Stimulated activated CD4-positive, alpha-beta T cell treated with anti-CD3 and anti-CD28 coated beads, TNF-alpha, amount 100 ng/mL, for 48 hours (primary cell): ENCODE data around the gene UNKL.
A peak's percentile ranks its signal among the peaks of the same experiment; 100 is the strongest.

Experiments
- DNase-seq, 3 donors: peaks; one replicate each; pipeline ENCODE4 v3.0.0-alpha.2; 2020; ENCODE audit warnings: low read depth in 3 of 3

The UNKL gene

DNA sequence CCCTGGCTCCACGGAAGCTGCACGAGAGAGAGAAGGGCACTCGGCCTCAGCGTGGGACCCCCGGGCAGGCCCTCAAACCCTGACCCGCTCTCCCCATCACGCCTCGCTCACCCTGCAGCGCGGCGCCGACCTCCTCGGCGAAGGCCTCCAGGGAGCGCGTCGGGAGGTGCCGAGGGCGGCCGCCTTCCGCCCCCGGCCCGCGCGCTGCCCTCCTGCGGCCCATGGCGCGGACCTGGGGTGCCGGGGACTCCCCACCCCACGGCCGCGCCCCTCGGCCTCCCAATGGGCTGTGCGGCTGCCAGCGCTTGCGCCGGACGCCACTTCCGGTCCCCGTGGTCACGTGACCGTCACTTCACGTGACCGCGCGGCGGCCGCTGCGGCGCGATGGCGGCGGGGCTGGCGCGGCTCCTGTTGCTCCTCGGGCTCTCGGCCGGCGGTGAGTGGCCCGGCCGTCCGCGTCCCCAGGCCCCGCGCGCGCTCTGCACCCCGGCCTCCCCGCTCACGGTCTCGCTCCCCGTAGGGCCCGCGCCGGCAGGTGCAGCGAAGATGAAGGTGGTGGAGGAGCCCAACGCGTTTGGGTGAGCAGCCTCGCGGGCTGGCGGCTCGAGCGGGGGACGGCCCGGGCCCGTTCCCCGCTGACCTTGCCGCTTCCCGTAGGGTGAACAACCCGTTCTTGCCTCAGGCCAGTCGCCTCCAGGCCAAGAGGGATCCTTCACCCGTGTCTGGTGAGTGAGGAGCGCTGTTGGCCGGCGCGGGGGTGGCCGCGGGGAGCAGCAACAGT, 62.7 kb downstream of the UNKL start, which contains the start of the genes GNPTG and TSR3:
Gene GNPTG, plus strand, starts transcription at position 350 of the 781 bp plus-strand sequence. Its CDS starts 35 bp downstream, at position 385.
Gene TSR3, minus strand, starts transcription at position 297 of the 781 bp plus-strand sequence. Its CDS starts 74 bp downstream, at position 223.
- peak; percentile 69 to 80 (median 72) for DNase-seq

DNA sequence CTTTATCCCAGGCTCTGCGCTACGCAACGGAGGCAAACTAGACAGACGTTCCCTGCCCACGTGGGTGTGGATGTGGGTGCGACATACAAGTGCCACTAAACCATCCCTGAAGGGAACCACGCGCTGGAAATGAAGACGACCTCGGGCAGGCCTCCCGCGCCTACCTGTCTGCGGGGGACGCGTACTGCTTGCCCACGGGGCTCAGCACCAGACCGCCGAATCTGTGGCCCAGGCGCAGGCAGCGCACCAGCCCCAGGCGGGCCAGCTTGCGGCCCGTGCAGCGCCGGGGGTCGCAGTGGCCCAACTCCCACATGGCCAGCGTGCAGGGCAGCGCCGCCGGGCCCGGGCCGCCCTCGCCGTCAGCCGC, 63.3 kb downstream of the UNKL start:
- DNase-seq, result no peak

GRCh38 chr16:1350691-1351090, 63.8 kb downstream of the UNKL start:
- no peak for DNase-seq

DNA sequence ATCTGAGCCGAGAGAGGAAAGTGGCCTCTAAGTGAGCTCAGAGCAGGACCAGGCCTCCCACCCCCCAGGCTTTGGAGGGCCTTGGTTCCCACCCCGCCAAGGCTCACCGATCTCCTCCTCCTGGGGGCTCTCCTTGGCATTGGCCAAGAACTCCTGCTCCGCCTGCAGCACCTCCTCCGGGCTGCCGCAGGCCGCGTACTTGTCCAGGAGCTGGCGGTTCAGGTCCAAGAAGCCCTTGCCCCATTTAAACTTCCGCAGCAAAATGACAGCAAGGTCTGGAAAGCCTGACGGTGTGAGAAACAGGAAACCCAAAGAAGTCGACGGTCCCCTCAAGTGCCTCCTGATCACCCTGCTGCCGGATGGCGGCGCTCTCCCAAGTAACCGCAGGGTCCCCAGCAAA, 64.6 kb downstream of the UNKL start:
- no peak for DNase-seq

- no peak for DNase-seq
Measured at GRCh38 chr16:1349351-1349750, 65.2 kb downstream of the UNKL start.

- no peak for DNase-seq
Measured at GRCh38 chr16:1348926-1349325, 65.6 kb downstream of the UNKL start.

DNA sequence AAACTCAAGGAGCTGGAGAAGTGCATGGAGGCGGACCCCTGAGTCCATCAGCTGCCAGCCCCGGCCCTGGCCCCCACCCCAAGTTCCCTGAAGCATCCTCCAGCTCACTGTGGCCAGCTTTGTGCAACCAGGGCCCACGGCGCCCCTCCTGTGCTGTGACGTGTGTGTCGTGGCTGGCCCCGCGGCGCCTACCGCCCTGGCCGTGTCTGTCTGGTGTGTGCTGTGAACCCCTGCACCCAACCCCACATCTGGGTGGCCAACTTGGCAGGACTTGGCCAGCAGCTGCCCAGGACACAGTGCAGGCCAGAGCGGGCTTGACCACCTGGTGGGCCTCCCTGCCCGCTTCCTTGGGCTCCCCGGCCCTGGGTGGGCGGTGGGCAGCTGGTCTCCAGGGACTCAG, 66.1 kb downstream of the UNKL start:
- no peak for DNase-seq

- DNase-seq, result no peak
Measured at GRCh38 chr16:1347962-1348361, 66.5 kb downstream of the UNKL start.

DNA sequence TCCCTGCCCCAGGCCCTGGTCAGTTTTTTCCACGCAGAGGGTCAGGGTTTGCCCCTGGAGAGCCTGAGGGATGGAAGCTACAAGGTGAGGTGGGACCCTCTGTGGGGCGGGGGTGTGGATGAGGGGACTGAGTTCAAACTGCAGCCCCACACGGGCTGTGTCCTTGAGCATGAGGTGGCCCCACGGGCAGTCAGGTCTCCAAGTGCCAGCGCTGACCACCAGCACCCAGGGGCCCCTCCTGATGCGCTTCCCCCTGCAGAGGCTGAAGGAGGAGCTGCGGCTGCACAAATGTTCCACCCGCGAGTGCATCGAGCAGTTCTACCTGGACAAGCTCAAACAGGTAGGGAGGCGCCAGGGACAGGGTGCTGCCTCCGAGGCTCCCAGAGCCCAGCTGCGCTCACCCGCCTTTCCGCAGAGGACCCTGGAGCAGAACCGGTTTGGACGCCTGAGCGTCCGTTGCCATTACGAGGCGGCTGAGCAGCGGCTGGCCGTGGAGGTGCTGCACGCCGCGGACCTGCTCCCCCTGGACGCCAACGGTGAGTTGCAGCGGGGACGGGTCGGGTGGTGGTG, 67.1 kb downstream of the UNKL start:
- DNase-seq, result no peak

GRCh38 chr16:1346422-1347285, 67.8 kb downstream of the UNKL start:
- no peak for DNase-seq

DNA sequence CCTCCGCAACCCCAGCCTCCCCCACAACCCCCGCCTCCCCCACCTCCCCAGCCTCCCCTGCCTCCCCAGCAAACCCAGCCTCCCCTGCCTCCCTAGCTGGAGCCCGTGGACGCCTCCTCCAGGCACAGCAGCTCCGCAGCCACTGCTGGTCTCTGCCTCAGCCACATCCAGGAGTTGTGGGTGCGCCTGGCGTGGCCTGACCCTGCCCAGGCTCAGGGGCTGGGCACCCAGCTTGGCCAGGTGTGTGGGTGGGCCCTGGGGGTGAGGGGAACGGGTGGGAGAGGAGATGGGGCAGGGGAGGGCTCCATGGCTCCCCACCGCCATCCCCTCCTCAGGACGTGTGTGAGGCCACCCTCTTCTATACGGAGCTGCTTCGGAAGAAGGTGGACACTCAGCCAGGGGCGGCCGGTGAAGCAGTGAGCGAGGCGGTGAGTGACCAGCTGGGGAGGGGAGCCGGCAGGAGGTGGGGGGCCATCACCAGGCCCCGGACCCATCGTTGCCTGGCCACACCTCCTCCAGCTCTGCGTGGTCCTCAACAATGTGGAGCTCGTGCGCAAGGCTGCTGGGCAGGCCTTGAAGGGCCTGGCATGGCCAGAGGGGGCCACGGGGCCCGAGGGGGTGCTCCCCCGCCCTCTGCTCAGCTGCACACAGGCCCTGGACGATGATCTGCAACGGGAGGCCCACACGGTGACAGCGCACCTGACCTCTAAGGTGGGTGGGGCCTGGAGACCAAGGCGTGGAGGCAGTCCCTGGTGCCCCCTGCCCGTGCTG, 68.7 kb downstream of the UNKL start:
- no peak for DNase-seq

DNA sequence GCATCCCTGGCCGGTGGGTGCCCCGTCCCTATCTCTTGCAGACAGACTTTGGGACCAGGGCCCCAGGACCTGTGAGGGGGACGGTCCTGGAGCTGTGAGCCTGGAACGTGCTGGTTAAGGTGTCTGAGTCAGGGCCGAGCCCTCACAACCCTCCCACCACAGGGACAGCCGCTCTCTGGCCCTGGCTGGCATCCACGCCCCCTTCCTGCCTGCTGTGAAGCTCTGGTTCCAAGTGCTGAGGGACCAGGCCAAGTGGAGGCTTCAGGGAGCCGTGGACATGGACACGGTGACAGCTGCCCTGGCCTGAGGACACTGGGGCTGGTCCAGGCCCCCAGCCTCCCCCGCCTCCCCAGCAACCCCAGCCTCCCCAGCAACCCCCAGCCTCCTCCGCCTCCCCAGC, 69.4 kb downstream of the UNKL start:
- no peak for DNase-seq

- no peak for DNase-seq
Measured at GRCh38 chr16:1344499-1344898, 70.0 kb downstream of the UNKL start.

GRCh38 chr16:1343428-1344242, 70.9 kb downstream of the UNKL start:
- DNase-seq, result no peak

- DNase-seq, result peak; percentile 77 to 93 (median 91)
Measured at GRCh38 chr16:1342526-1343427, 71.7 kb downstream of the UNKL start.

- DNase-seq, result no peak
Measured at GRCh38 chr16:1341495-1342420, 72.7 kb downstream of the UNKL start.

GRCh38 chr16:1340730-1341494, 73.6 kb downstream of the UNKL start:
- DNase-seq, result no peak
